Pons (tissue), 1 donor: Measurements from ENCODE around the gene PIP4K2A.

ENCODE experiments used
- DNase-seq: peaks from one replicate; pipeline ENCODE4 v3.0.0-alpha.2; 2016; ENCODE audit warnings: low spot score

Gene PIP4K2A

DNA sequence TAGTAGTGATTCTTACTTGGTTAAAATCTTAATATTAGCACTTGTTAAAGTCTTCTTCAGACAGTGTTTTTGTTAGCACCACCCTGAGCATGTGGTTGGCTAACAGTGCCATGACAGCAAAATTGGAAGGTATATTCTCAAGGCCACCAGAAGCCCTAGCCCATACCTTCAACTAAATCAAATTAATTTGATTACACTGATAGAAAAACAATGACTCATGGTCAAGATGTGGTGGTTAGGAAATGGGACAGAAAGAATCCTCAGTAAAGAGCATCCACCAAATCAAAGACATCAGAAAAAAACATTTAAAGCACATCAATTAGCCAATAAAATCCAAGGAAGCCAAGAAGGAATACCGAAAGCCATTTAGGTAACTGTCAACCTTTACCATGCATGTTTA is 75.5 kb downstream of the PIP4K2A start:
- DNase-seq: no peak

DNA sequence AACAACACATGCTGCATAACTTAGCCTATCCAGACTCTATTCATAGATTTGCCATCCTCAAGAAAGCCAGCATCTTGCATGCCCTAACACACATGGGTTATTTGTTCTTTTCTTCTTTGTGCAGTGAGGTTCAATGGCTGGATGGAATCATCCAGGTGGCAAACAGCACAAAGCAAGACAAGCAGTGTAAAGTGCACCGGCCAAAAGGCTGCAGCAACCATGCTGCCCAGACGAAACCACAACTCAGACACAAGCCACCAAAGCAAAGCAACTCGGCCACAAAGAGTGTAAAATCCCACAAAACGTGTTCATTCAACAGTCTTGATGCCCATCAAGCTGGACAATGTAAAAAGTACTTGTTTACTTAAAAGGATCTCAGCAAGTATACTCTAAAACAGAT is 76.9 kb downstream of the PIP4K2A start:
- no peak for DNase-seq

DNA sequence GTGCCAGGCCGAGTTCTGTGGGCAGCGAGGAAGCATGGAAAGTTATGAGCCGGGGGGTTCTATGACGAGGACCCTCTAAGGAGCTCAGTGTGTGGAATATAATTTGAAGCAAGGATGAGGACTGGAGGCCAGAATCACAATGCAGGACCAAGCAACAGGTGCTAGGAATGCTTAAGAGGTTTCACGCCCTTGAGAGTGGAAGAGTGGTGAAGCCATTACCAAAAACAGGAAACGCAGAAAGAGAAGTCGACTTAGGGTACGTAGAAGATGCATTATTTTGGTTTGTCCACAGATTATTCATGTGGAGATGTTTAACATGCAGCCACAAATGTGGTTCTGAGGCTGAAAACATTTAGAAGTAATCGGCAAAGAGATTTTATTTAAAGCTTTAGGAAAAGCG is 78.7 kb downstream of the PIP4K2A start:
- DNase-seq: no peak

DNA sequence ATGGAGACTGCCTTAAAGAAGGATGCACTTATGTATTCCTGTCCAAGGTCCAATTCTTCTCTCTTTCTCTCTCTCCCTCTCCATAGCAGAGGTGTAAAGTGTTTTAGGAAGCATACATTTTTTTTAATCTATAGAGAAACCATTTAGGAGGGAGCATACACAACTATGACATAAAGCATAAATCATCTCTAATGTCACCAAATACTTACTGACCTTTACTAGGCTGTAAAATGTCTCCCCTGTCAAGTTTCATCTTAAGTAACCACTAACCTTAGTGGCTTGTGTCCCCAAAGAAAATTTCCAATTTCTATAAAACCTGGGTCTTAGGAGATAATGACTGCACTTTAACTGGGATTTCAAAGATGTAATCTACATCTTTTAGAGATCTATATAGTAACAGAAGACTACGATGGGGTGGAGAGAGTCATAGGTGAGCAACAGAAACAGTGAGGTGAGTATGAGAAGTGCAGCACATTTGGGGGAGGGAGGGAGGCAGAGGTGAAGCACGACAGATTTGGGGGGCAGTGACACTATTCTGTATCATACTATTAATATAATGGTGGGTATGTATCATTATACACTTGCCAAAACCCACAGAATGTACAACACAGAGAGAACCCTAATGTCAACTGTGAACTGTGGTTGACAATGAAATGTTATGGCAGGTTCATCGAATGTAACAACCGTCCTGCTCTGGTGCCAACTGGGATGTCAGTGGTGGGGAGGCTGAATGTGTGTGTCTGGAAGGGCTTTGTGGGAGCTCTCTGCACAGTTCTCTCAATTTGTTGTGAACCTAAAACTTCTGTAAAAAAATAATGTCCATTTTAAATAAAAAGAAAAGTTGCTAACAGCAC is 79.5 kb downstream of the PIP4K2A start:
- DNase-seq: no peak

DNA sequence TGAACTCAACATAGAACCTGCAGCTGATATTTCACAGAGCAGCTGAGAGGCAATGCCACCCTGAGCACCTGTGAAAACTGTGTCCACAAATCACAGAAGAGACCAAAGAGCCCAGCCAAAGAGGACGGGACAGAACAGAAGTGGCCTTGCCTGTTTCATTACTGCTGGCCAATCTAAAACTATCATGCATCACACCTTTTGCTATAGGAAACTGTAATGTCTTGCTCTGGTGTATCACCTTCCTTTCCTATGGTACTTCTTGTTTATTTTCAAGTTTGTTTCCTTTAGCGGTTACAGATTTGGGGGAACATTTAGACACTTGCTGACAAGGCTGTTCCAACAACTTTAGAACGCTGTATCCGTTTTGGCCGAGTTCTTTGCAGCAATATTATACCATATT is 80.3 kb downstream of the PIP4K2A start:
- no peak for DNase-seq

DNA sequence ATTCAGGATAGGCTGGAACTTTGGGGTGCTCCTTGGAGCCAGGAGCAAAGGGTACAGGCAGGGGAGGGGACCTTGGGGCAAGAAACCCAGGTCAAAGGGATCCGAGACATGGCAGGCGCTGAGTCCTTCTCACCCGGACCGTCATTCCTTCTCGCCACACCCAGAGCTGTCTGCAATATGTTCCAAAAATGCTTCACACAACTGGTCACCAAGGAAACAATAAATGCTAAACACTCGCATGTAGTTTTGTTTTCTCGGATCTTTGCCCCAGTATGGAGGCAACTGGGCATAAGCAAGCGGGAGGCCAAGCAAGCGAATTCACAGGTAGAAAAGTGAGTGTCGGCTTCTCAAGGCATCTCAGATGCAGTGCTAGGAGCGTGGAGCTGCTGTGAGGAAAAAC is 80.8 kb downstream of the PIP4K2A start:
- DNase-seq: no peak

DNA sequence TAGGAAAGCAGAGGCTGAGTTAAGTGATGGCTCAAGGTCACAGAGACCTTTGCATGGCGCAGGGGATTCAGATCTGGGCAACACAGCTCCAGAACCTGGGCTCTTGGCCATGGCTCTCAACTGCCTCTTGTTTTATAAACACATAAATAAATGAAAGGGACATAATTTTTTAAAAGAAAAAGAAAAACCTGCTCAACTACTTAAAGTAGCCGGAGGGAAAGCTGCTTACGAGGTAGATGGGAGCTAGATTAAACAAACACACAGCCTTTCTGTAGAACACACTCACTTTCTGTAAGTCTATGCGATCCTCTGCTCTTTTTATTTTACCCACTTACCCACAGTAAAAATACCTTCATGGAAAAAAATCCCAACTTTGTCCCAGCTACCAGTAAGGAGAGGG is 81.3 kb downstream of the PIP4K2A start:
- DNase-seq: no peak

DNA sequence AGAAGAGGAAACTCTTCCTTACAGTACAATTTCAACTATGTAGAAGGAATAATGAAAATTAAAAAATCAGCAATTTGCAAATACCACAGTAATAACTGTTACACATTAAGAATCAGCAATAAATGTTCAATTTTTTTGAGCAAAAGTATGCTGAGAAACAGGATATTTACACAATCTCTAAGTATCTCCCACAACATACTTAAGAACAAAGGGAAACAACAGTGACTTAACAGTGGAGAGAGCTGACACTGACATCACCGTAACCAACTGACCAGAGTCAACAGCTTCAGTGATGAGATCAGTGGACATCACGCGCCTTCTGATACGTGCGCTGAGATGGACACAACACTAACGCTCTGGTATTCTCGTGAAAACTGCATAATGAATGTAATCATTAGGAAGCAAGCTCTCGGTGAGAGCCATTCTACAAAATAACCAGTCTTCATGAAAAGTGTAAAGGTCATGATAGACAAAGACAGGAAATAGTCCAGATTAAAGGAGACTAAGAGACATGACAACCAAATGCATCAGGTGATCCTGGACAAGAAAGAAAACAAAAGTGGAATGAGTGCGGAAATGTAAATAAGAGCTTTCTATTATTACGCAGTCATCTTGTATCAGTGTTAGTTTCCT is 82.6 kb downstream of the PIP4K2A start:
- peak; percentile 96 for DNase-seq

DNA sequence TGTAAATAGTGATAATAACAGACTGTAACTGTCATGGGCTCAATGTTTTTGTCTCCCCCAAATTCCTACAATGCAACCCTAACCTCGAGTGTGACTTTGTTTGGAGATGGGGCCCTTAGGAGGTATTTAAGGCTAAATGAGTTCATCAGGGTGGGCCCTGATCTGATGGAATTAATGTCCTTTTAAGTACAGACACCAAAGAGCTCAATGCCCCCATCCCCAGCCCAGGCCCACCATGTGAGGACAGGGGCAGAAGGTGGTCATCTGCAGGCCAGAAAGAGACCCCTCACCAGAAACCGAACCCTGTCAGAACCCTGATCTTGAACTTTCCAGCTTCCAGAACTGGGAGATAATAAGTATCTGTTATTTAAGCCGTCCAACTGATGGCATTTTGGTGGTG is 83.2 kb downstream of the PIP4K2A start:
- DNase-seq: no peak

DNA sequence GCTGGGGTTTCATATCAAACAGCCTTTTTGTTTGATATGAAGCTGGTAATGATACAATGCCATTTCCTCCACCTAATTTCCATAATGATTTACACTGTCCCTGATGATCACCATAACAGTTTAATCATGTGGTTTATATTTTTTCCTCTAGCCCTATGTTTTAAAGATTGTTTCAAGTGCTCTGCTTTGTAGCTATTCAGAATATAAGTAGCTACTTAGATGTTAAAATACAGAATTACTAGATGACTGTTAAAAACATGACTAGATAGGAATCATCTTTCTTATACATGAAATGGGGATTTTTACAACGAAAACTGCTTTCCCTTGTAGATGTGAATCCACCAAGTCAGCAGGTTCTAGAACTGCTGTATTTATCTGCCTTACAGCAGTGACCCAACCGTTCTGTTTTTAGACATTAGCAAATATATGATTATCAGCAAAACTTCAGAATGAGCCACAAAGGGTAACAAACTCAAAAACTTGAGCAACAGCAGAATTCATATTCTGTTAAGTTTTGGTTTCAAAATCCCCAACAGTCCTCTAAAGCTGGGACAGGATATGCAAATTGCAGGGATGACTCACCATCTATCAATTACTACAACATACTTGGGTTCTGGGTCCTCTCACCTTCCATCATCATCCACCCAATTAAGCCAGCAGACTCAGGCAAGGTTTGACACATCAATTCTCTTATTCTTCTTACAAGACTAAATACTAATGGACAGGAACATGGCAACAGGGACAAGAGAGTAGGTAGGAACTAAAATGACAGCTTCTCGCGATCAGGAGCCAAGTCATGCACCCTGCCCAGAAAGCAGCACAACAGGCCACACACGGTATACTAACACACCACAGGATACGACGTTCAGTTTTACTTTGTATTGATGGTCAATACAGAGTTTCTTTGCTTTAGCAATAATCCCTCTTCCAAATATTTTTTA is 83.9 kb downstream of the PIP4K2A start:
- DNase-seq: no peak

DNA sequence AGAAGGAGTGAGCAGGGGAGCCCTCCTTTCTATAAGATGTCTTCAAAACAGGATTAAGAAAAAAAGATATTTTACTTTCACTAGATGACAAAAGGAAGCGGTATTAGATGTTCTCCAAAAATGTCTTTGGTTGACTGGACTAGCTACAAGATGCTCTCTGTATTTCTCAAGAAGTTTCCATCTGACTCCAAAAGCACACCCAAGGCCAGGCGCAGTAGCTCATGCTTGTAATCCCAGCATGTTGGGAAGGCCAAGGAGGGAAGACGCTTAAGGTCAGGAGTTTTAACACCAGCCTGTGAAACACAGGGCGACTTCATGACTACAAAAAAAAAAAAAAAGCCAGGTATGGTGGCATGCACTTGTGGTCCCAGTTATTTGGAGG is 84.5 kb downstream of the PIP4K2A start:
- no peak for DNase-seq

DNA sequence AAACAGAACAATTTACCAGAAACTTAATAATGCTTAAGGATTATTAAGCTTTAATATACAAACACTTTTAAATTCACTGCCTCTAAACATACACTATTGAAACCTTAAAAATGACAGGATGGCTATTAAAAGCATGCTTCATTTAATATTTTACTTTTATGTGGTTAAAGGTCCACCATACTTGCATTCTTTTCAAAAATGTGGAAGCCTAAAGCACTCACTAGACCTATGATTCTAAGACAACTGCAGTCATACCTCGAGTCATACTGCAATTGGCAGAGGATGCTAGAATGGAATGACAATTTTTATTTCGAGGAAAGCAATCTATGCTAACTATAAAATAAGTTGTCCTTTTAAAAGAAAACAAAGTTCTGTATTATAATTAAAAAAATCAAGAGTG is 85.3 kb downstream of the PIP4K2A start:
- DNase-seq: no peak

DNA sequence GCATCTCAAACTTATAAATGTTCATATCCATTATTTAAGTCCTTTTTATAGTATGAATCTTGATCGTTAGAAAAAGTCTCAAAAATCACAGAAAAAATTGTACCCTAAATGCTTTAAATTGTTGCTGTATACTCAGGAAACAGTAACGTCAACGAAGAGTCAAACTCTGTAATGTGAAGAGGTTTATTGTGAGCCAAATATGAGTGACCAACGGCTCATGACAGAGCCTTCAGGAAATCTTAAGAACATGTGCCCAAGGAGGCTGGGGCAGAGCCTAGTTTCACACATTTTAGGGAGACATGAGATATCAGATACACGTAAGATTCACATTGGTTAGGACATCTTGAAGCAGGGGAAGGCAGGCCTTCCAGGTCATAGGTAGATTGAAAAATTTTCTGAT is 86.1 kb downstream of the PIP4K2A start:
- no peak for DNase-seq

DNA sequence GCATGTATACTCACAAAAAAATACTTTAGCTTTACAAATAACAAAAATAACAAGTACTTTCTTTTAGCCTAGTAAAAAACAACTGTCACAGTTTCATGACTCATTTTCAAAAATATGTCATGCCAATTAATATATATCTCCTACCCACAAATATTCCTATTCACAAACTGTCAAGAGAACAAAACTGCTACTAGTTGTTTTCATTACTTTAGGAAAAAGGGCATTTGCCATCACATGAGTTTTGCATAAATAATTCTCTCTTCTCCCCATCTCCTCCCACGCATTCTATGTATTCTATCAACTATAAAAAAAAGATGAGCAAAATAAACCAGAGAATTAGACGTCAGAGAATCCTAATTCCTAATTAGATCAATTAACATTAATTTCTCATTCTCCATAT is 87.6 kb downstream of the PIP4K2A start:
- no peak for DNase-seq

DNA sequence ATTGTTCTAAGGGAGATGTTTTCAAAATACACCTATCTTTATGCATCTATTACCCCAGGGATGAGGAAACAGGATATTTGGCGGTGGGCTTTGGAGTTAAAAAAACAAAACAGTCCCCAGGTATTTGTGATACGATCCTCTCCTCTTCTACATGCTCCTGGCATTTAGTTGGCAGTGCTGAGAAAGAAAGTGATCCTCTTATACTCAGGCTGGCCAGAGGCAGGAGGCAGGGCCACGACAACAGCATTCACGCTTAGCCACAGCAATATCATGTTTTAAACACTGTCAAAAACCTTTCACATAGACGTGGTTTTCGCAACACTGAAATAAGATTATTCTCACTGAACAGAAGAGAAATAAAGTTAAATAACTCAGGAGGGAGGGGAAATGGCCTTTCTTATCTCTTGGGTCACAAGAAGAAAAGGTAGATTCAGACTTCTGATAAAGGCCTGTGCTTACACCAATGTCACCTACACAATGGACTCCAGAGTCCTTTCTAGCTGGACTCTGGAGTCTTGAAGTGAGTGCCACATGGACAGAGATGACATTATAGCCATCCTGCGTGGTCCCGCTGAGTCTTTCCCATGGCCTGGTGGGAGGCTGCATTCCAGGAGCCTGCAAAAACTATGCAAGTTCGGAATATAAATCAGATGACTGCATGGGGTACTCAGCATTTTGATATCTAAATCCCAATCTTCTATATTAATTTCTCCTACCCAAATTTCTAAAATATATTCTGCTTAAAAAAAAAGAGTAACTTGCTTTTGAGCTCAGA is 88.7 kb downstream of the PIP4K2A start:
- DNase-seq: no peak

DNA sequence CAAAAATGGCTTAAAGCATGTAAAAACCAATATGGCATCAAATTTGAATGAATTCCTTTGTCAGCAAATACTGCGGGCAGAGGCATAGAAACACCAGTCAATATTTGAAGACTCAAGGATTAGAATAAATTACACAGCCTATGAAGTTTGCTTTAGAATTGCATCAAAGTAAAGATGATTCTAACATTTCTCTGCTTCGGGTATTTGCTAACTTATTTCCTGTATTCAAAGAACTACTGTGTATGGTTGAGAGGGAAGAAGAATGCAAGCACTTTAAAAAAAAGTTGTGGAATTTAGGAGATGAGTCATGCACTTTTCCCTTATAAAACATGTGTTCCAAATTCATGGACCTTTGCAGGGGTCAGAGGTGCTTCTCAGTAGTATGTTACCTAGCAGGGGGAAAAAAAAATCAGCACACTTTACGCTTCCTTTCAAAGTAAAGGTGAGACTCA is 90.1 kb downstream of the PIP4K2A start:
- no peak for DNase-seq

DNA sequence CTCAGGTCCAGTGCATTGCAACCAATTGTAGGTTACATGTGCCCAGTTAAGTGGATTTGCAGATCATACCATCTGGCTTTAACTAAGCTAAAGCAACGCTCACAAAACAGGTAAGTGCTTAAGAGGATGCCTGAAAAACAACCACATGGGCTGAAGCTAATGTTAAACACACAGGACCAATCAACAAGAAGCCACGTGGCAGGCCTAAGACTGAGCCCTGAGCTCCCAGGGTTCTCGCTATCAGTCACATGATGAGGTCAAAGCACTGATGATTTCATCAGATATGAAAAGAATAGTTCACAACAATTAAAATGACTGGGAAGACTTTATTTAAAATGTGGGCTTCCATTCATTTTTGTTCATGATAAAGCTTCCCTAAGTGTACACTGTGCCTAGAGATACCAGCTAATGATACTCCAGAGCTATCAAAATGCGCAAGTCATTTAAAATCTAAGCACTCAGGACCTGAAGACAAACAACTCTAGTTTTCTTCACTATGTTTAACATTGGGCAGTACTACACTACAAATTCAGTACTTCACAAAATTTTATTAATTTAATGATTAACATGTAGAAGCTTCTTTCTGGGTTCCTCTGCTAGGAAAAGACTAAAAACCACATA is 90.6 kb downstream of the PIP4K2A start:
- DNase-seq: no peak

DNA sequence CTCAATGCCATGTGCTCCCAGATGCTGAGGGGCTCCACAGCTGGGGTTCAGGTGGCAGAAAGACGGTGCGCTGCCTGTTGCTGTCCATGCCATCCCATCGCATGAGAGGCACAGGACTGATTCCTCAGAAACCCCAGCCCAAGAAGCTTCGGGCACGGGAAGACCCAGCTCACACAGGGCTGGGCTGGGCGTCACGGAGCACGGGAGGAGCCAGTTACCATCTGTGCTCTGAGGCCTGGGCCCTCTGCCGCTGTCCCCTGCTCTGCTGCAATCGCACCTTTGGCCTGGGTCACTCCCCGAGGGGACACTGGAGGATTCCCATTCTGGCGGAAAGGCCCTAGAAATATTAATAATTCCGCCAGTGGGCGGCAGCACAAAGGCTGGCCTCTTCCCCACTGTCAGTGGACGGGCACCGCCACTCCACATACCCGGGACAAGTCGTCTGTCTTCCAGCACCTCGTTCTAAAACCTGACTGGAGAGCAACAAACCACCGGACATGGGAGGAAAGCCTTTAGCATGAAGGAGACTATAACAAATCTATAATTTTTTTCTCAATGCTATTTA is 92.1 kb downstream of the PIP4K2A start:
- no peak for DNase-seq

DNA sequence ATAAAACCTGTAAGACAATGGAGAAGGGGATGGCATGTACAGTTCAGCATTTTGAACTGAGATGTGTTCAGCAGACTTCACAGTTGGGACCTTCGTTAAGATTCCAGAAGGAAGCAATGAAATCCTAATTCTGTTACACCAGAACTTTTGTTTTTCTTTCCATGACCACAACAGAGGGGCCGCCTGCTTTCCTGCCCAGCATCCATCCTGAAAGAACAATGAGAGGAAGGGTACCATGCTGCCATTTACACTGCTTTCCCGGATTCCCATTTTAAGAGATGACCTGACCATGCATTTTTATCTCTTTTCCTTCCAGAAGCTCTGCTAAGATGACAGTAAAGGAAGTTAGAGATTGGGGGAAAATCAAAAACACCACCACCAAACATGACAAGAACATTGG is 92.7 kb downstream of the PIP4K2A start:
- DNase-seq: no peak

DNA sequence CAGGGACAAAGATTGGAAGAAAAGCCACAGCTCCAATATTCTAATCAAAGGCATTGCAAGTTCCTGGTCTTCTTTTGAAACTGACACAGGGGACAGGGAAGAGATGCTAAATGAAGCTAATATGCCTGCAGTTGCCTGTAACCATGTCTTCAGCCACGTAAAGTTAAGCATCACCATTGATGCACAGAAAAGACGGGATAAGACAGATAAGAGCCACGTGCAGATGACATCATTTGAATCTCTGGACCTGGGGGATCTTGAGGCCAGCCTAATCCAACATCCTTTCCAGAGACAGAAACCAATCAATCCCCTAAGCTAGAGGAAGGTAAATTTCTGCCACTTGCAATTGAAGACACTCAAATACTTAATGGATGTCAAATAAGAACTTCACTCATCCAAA is 93.4 kb downstream of the PIP4K2A start:
- DNase-seq: no peak
